DMS114 treated with DMSO at 0.1 percent for 48 hours (cell line): Measurements from ENCODE around the gene BAZ2B.
"Not testable (repeated sequence)": the region's sequence is repeated elsewhere in the genome, so short reads cannot be mapped to it uniquely, and the experiment has no call there.

Experiments used
- DNase-seq: peaks from one replicate; lab custom pipeline; 2025; ENCODE audit not compliant: unreplicated experiment; lab: John Stamatoyannopoulos, UW

Gene BAZ2B

GRCh38 chr2:159438720-159439353 is 177.5 kb downstream of the BAZ2B start:
- no peak for DNase-seq

DNA sequence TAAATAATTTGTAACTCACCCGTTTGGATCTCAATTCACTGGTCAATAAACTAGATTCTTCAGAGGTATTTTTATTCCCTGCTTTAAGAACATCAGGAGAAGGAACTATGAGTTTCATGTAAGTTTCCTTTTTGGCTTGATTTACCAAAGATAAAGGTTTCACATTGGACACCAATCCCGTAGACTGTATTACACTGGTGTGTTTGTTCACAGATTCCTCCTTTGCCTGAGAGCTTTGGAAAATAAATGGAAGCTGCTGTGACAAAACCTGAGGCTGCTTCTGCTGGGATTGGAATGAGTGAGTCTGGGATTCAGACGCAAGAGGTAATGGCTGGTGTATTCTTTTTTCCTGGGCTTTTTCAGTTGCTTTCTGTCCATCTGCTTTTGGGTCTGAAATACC is 178.1 kb downstream of the BAZ2B start:
- DNase-seq, result no peak

- DNase-seq, result no peak
These were observed 183.7 kb downstream of the BAZ2B start for GRCh38 chr2:159432610-159433009.

- DNase-seq, result no peak
These were observed 189.3 kb downstream of the BAZ2B start for GRCh38 chr2:159427048-159427447.

DNA sequence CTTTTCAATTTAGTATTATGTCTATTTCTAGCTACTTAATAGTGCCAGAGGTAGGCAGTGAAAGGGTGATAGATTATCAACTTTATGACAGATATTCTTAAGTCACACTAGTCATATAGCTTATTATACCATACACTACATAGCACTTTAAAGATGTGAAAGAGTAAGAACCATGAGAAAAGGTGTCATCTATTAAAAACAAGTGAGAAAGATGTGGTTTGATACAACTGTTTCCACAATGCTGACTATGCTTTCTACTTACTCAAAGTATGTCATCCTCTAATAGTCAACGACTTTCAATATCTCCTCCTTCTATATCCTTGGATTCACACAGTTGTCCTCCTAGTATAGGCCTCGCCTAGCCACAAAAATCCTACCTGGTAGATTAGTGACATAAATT is 196.9 kb downstream of the BAZ2B start:
- DNase-seq, result no peak

GRCh38 chr2:159411460-159411859 is 204.9 kb downstream of the BAZ2B start:
- DNase-seq, result no peak

DNA sequence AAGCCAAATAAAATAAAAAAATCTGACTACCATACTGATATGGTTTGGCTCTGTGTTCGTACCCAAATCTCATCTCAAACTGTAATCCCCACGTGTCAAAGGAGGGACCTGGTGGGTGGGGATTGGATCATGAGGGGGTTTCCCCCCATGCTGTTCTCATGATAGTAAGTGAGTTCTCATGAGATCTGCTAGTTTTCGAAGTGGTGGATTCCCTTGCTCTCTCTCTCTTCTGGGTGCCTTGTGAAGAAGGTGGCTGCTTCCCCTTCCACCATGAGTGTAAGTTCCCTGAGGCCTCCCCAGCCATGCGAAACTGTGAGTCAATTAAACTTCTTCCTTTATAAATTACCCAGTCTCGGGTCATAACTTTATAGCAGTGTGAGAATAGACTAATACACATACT is 206.1 kb downstream of the BAZ2B start:
- DNase-seq, result no peak

DNA sequence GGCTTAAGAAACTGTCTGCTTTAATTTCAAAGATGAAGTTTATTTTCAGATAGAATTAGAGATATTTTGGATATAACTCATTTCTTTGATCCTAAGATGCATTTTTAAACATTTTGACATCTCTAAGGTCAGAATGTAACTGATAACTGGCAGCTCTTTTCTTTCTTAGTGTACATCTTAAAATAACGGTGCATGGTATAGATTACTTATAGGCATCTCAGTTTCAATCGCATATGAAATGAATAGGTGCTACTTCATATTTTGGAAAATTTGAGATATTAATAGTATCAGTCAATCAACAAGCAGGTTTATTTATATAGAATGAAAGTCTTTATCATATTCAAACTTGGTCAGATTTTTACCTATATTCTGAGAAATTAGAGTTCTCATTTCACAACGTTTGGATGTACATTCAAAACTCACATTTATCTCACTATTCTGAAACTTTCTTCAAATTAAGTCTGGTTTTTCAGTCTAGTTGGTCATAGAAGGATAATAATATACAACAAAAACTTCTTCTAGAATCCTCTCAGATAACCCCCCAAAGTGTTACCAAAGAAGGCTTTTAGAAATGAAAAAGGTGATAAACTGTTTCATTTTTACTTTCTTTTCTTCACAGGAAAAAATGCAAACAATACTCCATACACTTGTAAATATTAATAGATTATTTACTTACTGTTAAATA is 207.1 kb downstream of the BAZ2B start:
- DNase-seq, result no peak

DNA sequence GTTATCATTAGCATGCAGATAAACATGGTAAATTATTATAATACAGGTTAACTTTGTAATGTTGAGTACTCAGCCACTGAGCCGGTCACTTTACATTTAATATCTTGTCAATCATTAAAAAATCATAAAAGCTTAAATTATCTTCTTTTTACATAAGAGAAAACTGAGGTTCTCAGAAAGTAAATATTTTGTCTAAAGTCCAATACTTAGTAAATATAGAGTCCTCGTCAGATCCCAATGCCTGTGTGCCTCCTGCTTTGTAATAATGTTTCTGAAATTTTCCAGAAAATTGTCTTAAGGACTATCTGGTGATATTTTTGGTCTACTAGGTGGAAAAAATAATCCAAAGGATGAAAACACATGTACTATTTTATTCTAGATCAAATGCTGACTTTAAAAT is 213.6 kb downstream of the BAZ2B start:
- DNase-seq, result no peak

GRCh38 chr2:159402160-159402559 is 214.2 kb downstream of the BAZ2B start:
- DNase-seq, result not testable (repeated sequence)

DNA sequence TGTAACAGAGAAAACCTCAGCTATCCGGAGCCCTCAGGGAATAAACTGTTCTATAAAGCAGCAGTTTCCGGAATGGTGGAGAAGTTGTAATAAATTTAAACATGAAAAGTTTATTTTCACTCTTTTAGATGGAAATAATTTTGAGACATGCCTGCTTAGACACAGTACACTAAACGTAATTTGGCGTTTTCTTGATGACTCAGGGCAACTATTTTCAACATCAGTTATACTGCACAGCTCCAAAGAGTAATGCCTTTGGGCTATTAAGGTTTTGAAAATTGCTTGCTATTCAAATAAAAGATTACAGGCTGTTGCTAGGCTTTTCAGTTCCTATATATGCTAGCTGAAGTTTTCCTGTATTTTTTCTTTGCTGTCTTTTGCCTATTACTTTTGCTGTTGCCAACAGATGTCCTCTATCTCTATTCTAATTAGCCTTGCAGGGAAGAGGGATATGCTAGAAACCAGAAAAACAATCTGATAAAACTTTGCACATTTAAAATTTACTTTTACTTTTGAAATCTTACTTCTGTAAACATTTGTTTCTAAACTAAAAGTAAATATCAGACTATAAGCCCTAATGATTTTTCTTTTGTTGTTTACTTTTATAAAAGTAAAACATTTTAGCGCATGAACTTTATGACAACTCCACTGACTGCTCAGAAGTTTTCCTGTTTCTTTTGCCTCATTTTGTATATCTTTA is 216.5 kb downstream of the BAZ2B start:
- DNase-seq, result no peak

DNA sequence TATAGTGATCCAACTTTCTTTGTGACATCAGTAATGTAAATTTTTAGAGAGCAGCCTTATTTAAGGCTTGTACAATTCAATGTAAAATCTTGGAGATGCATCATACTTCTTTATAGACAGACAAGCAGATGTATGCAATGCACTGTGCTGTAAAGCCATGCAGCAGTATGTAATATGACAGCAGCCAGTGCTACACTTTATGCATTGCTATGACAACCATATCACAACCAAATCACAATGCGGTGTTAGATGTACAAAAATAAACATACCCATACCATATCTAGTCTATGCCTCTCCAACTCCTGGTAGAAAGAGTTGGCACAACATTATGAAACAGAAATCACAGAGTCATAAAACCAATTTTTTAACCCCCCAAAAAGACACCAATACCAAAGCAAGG is 219.5 kb downstream of the BAZ2B start:
- DNase-seq, result no peak

DNA sequence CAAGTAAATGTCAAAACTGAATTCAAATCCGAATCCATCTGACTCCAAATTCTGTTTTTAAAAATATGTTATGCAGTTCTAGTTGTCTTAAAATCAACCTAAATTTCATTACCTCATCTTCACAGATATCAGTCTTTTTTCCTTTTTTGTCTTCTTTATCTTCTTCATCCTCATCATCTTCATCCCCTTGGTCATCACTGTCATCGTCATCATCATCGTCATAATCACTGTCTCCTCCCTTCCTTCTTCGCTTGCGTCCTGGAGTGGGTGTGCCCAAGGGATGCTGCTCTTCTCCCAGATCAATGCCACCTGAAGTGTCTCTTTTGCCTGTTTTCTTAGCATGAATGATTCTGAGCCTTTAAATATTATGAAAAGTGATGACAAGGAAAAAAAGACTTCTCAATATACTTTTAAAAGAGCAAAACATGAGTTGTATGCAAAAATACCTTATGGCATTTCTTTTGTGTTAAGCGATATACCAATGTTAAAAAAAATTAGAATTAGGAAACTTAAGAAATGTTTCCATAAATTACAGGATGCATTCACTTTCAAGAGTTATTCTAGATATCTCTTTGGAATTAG is 233.8 kb downstream of the BAZ2B start:
- DNase-seq, result no peak

DNA sequence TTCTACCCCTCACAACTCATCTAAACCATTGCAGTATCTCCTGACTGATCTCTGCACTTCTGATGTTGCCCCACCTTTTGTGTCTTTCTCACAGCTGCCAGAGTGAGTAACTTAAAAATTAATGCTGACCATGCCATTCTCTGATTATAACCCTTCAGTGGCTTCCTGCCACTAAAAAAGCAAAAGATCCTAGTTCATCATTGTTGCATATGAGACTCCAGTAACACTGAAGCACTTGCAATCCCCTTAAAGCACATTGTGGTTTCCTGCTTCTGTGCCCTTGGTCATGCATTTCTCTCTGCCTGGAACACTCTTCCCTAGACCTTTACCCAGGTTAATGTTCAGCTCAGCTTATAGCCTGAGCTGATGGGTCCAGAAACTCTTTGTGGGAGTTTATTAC is 234.8 kb downstream of the BAZ2B start:
- no peak for DNase-seq

DNA sequence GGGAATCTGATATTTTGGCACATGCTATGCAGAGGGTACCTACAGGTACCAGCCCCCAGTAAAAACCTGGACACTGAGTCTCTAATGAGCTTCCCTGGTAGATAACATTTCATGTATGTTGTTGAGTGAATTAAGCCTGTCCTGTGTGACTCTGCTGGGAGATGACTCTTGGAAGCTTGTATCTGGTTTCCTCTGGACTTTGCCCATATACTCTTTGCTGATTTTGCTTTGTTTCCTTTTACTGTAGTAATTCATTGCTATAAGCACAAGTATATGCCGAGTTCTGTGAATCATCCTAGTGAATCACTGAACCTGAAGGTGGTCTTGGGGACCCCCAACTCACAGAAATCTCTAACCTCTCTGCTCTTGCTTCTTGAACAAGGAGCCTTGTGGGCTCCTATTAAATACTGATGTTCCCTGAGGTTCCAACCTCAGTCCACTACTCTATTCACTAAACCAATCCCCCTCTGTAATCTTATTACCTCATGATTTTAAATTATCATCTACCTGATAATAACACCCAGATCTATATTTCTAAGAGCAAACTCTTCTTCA is 235.6 kb downstream of the BAZ2B start:
- DNase-seq, result no peak

DNA sequence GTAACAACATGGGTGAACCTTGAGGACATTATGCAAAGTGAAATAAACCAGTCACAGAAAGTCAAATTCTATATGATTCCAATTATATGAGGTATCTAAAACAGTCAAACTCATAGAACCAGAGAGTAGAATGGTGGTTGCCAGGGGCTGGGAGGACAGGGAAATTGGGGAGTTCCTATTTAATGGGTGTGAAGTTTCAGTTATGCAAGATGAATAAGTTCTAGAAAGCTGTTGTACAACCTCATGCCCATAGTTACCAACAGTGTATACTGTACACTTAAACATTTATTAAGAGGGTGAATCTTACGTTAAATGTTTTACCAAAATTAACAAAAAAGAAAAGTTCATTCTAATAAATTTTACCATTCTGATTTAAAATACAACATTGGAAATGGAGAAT is 237.2 kb downstream of the BAZ2B start:
- no peak for DNase-seq

DNA sequence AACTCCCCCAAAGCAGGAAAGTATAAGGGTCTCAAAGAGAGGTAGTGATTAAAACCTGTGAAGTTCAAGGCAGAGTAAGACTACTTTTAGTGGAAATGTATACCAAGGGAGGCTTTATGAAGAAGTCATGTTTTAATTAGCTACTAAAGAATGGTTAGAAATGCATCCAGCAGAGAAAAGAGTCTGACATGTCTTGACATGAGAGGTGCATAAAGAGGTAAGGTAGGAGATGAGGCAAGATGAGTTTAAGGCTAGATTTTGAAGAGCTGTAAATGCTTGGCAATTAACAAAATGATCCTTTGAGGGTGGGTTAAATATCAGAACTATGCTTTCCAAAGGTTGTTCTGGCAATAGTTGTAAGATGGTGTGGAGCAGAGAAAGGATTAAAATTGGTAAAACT is 241.1 kb downstream of the BAZ2B start:
- no peak for DNase-seq

DNA sequence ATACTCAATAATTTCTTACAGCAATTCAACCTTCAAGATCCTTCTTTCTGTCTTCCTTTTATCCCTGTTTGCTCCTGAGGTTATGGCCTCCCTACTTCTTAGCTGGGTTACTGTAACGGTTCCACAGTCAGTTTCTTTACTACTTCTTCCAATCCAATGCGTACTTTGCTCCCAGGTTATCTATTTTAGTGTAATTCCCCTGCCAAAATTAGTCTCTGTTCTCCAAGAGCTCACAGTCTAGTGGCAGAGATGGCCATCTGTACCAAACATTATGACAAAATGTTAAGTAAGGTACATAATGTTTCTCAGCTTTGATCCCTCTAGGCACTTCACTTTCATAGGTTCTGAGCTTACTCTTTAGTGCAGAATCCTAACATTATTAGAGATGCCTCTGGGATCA is 244.8 kb downstream of the BAZ2B start:
- no peak for DNase-seq

DNA sequence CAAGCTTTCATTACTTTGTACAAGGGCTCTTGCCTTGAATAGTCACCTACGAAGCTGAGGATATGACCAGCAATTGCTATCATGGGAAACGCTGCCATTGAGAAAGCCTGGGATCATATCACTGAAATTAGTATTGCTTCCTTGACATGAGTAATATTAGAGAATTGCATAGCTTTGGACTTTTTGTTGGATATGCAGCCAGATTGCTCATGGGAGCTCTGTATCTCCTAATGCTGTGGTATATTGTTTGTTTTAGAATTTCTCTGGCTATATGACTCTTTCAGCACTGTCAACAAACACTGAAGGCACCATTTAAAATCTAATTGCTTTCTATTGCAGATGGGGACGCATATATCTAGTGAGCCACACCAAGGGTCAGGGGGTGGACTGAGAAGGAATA is 249.8 kb downstream of the BAZ2B start:
- DNase-seq, result no peak

DNA sequence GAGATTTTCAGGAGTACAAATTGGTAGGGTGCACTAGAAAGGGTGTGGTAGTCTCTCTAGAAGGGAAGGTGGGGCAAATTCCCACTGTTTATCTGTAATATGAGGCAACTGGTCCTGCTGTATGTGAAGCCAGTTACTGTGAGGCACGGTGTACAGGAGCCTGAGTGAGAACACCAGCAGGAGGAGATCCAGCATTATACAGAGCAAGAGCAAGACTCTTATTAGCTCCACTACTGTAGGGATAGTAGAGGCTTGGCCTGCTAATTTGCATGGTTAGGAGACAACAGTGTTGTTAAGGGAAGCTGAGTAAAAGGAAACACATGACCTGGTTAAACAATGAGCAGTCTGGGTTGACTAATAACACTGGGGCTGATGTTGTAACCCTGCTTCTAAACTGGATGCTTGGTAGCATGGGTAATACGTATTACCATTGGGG is 253.5 kb downstream of the BAZ2B start:
- DNase-seq, result no peak

- DNase-seq, result no peak
These were observed 254.3 kb downstream of the BAZ2B start for GRCh38 chr2:159362094-159362493.

DNA sequence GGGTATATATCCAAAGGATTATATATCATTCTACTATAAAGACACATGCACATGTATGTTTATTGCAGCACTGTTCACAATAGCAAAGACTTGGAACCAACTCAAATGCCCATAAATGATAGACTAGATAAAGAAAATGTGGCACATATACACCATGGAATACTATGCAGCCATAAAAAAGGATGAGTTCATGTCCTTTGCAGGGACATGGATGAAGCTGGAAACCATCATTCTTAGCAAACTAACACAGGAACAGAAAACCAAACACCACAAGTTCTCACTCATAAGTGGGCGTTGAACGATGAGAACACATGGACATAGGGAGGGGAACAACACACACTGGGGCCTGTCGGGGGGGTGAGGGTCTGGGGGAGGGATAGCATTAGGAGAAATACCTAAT is 254.7 kb downstream of the BAZ2B start:
- not testable (repeated sequence) for DNase-seq
